A549 (cell line): ENCODE results near the gene DRD3. TPM values are rescaled to one million over a fixed set of nuclear protein-coding genes. Genes with fewer than 3 reads are reported as not detected.

Experiments
- ATAC-seq, 2 experiments: fragments of 200-7000 bp in 1 of 2; fragments of >200 bp in 1 of 2; cut with Nextera tagmentation in 1 of 2; cut with Tn5 transposase in 1 of 2; 3 replicates each; pipeline versions ENCODE4 v1.8.0 to v1.9.1; 2018 to 2020; ENCODE audit warnings: mild to moderate bottlenecking in 1 of 2, moderate library complexity in 1 of 2
- CTCF ChIA-PET: fragments of 300-600 bp; sonication (Branson Sonifier 250); formaldehyde crosslinking; extraction: SDS; loops from one replicate; lab custom pipeline; 2021; ENCODE audit warnings: antibody characterized with exemption, inconsistent platforms; lab: Yijun Ruan, JAX
- POLR2A ChIA-PET: fragments of 350-600 bp; formaldehyde crosslinking; extraction: SDS; loops from one replicate; lab custom pipeline; 2021; ENCODE audit warnings: antibody characterized with exemption, inconsistent platforms; lab: Yijun Ruan, JAX
- DNase-seq, 2 experiments: peaks; one replicate each; pipeline versions ENCODE4 v3.0.0 to v3.0.0-alpha.2; 2011 to 2016; ENCODE audit warnings: low read depth in 1 of 2, low spot score in 1 of 2
- FAIRE-seq: peaks from 2 replicates; lab custom pipeline; 2011; peaks lifted over from hg19 to GRCh38; lab: Jason Lieb, UNC
- H3K27ac ChIP-seq, 2 experiments: fragments of >200 bp; sonication (Bioruptor Twin); formaldehyde crosslinking; 3 replicates each; pipeline ENCODE4 v1.5.1; 2016 to 2017
- H3K4me1 ChIP-seq: fragments of >200 bp; sonication (Bioruptor Twin); formaldehyde crosslinking; 3 replicates; pipeline ENCODE4 v1.6.1; 2016
- H3K4me2 ChIP-seq: fragments of >200 bp; sonication (Bioruptor Twin); formaldehyde crosslinking; 3 replicates; pipeline ENCODE4 v1.6.1; 2016
- H3K4me3 ChIP-seq: fragments of >200 bp; sonication (Bioruptor Twin); formaldehyde crosslinking; 3 replicates; pipeline ENCODE4 v1.5.1; 2016
- H3K9me3 ChIP-seq: fragments of >200 bp; sonication (Bioruptor Twin); formaldehyde crosslinking; 3 replicates; pipeline ENCODE4 v1.6.1; 2016
- CHD2 ChIP-seq: fragments of 150-350 bp; IDR thresholded peaks from 2 replicates; pipeline ENCODE4 v1.6.1; 2014; ENCODE audit warnings: low read length; ENCODE audit not compliant: partially characterized antibody
- CTCF ChIP-seq: fragments of >200 bp; sonication (Bioruptor Twin); formaldehyde crosslinking; IDR thresholded peaks from 3 replicates; pipeline ENCODE4 v1.5.1; 2016
- EHF ChIP-seq: fragments of 250-450 bp; sonication (Bioruptor Pico); IDR thresholded peaks from 2 replicates; pipeline ENCODE4 v1.5.0; 2020; ENCODE audit warnings: mild to moderate bottlenecking
- ELK1 ChIP-seq: fragments of 150-350 bp; IDR thresholded peaks from 2 replicates; pipeline ENCODE4 v1.6.1; 2014; ENCODE audit warnings: low read depth, mild to moderate bottlenecking, low read length
- EP300 ChIP-seq, 2 experiments: fragments of >200 bp; sonication (Bioruptor Twin); formaldehyde crosslinking; IDR thresholded peaks; 2 replicates in 1 of 2; 3 replicates in 1 of 2; pipeline ENCODE4 v1.6.1; 2016 to 2017
- ESRRA ChIP-seq: fragments of 150-350 bp; IDR thresholded peaks from 2 replicates; pipeline ENCODE4 v1.6.1; 2014; ENCODE audit warnings: mild to moderate bottlenecking, low read length, borderline replicate concordance
- FOSL2 ChIP-seq, 2 experiments: fragments of 450-650 bp in 1 of 2; fragments of >200 bp in 1 of 2; sonication (Bioruptor Twin) in 1 of 2; formaldehyde crosslinking; IDR thresholded peaks; 2 replicates each; pipeline versions ENCODE4 v1.5.0 to v1.6.1; 2016 to 2020; ENCODE audit warnings: mild to moderate bottlenecking in 1 of 2, moderate library complexity in 1 of 2
- HDAC2 ChIP-seq: fragments of 200-600 bp; sonication (generic); IDR thresholded peaks from 2 replicates; pipeline ENCODE4 v1.6.1; 2016
- HOXB13 ChIP-seq: fragments of 250-450 bp; sonication (Bioruptor Pico); IDR thresholded peaks from 2 replicates; pipeline ENCODE4 v1.5.0; 2020; ENCODE audit warnings: low read depth, mild to moderate bottlenecking, moderate library complexity
- JUNB ChIP-seq: fragments of >200 bp; sonication (Bioruptor Twin); formaldehyde crosslinking; IDR thresholded peaks from 2 replicates; pipeline ENCODE4 v1.6.1; 2016
- KDM5A ChIP-seq: fragments of 200-600 bp; sonication (generic); IDR thresholded peaks from 2 replicates; pipeline ENCODE4 v1.6.1; 2016; ENCODE audit warnings: antibody characterized with exemption, mild to moderate bottlenecking
- MYC ChIP-seq: IDR thresholded peaks from 2 replicates; pipeline ENCODE4 v1.6.1; 2012; ENCODE audit warnings: mild to moderate bottlenecking, inconsistent platforms, low read length, improper control_type of control experiment, borderline replicate concordance
- NFE2L2 ChIP-seq: fragments of 150-350 bp; conservative IDR thresholded peaks from 2 replicates; pipeline ENCODE4 v1.6.1; 2014; ENCODE audit warnings: low read length
- NPAS2 ChIP-seq: fragments of 250-450 bp; sonication (Bioruptor Pico); IDR thresholded peaks from 2 replicates; pipeline ENCODE4 v1.8.0; 2022; ENCODE audit warnings: mild to moderate bottlenecking, moderate library complexity, borderline replicate concordance
- RAD21 ChIP-seq, 2 experiments: fragments of >200 bp in 1 of 2; sonication (Bioruptor Twin) in 1 of 2; formaldehyde crosslinking in 1 of 2; IDR thresholded peaks in 1 of 2; conservative IDR thresholded peaks in 1 of 2; 2 replicates in 1 of 2; 3 replicates in 1 of 2; pipeline ENCODE4 v1.6.1; 2012 to 2018; ENCODE audit warnings: inconsistent platforms in 1 of 2
- RCOR1 ChIP-seq: fragments of 150-350 bp; IDR thresholded peaks from 2 replicates; pipeline ENCODE4 v1.6.1; 2014; ENCODE audit warnings: antibody characterized with exemption, low read length, low read depth
- SMC3 ChIP-seq: fragments of >200 bp; sonication (Bioruptor Twin); formaldehyde crosslinking; IDR thresholded peaks from 3 replicates; pipeline ENCODE4 v1.6.1; 2018; ENCODE audit warnings: inconsistent platforms
- TFCP2L1 ChIP-seq: fragments of 250-450 bp; sonication (Bioruptor Pico); IDR thresholded peaks from 2 replicates; pipeline ENCODE4 v1.5.0; 2021; ENCODE audit warnings: mild to moderate bottlenecking
- TP53 ChIP-seq: fragments of 250-450 bp; sonication (Bioruptor Pico); IDR thresholded peaks from 2 replicates; pipeline ENCODE4 v1.5.0; 2021; ENCODE audit warnings: mild to moderate bottlenecking, moderate library complexity
- ZFP36 ChIP-seq: fragments of 450-650 bp; IDR thresholded peaks from 2 replicates; pipeline ENCODE4 v1.6.1; 2014; ENCODE audit warnings: borderline replicate concordance; ENCODE audit not compliant: partially characterized antibody
- WGBS: methylation state at CpG from one replicate; pipeline ENCODE4 v1.1.6; 2017; ENCODE audit errors: missing lambda C conversion rate; 5-methylcytosine and 5-hydroxymethylcytosine counted together
- polyA plus RNA-seq, 4 experiments: library from polyadenylated mRNA; depleted of rRNA in 3 of 4; stranded (reverse); fragments of >200 nt; fragmentation: RNase III in 1 of 4; extraction: RNeasy Plus Mini Kit Qiagen cat#74134 plus additional on column Dnase treatment in 1 of 4; gene quantifications; 2 replicates in 3 of 4; 3 replicates in 1 of 4; pipeline ENCODE4 v1.2.3, GENCODE V29; 2011 to 2017
- TF ChIP-seq, protein P1 (sequence below): fragments of 250-450 bp; sonication (Bioruptor Pico); IDR thresholded peaks from 2 replicates; pipeline ENCODE4 v1.5.0; 2021; ENCODE audit warnings: mild to moderate bottlenecking, moderate library complexity, borderline replicate concordance

The DRD3 gene
- polyA plus RNA-seq, 2 of the 4 experiments (the other 2 are of a cell fraction), result not detected

DNA sequence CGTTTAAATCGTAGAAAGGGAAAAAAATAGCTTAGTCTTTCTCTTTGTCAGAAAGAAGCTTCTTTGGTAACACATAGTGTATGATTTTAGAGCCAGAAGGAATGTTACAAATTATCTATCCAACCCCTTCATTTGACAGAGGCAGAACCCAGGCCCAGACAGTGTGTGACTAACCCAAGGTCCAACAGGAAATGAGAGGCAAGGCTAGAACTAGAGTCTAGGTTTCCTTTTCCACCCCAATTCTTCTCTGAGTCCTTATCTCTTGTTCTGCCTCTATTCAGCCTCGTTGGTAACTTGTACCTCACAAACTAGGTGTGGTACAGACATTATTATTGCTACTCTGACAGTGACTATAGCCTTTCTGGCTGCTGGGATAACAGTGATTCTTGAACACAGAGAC is 83.1 kb downstream of the DRD3 start:
- H3K4me1 ChIP-seq, result no peaks in the 10 kb centered on the region
- no peaks in the 10 kb centered on the region for H3K9me3 ChIP-seq
- POLR2A ChIA-PET, result no interaction called here
- CTCF ChIA-PET, result interaction anchor here (1.1 to 1.6 kb wide), 2 partner anchors 9 to 251 kb away, joined by 3 to 4 read pairs; no protein-coding TSS in a partner anchor
- 60% methylated on average over 3 of the region's 3 CpGs for WGBS
- no peak overlapping the region for H3K4me2 ChIP-seq
- no peak overlapping the region for H3K4me3 ChIP-seq
- no peak overlapping the region for H3K27ac ChIP-seq
- TF ChIP-seq HDAC2, result no peak
- no peak for TF ChIP-seq CTCF
- no peak for TF ChIP-seq CHD2
- TF ChIP-seq EHF (CRISPR knock-in tag), result no peak
- TF ChIP-seq KDM5A, result no peak
- TF ChIP-seq ZFP36, result no peak
- TF ChIP-seq SMC3, result no peak
- TF ChIP-seq ELK1, result no peak
- TF ChIP-seq RCOR1, result no peak
- no peak for TF ChIP-seq EP300 (IDR thresholded peaks at IDR 0.05)
- TF ChIP-seq MYC, result no peak
- TF ChIP-seq TP53 (CRISPR knock-in tag), result no peak
- TF ChIP-seq FOSL2 (IDR thresholded peaks at IDR 0.05), result no peak
- TF ChIP-seq FOSL2 (CRISPR knock-in tag; IDR thresholded peaks at IDR 0.05), result no peak
- TF ChIP-seq, protein P1, sequence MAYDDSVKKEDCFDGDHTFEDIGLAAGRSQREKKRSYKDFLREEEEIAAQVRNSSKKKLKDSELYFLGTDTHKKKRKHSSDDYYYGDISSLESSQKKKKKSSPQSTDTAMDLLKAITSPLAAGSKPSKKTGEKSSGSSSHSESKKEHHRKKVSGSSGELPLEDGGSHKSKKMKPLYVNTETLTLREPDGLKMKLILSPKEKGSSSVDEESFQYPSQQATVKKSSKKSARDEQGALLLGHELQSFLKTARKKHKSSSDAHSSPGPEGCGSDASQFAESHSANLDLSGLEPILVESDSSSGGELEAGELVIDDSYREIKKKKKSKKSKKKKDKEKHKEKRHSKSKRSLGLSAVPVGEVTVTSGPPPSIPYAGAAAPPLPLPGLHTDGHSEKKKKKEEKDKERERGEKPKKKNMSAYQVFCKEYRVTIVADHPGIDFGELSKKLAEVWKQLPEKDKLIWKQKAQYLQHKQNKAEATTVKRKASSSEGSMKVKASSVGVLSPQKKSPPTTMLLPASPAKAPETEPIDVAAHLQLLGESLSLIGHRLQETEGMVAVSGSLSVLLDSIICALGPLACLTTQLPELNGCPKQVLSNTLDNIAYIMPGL (CRISPR knock-in tag), result no peak
- FAIRE-seq, result no peak
- DNase-seq, result no peak
- no peak for ATAC-seq

DNA sequence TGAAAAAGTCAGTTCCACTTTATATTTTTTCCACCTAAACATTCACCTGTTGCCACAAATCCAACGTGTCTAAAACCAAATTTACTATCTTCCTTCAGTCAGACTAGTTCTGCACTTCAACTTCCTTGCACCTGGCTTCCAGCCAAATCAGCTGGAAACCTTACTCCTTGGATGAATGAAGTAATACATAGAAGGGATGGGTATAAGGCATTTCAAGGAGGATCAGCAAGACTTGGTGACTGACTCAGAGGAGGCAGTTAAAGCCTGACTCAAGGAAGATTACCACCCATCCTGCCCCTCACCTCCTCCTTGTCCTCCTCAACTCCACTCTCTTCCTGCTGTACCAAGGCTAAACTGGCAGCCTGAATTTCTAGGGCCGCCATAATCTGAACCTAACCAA is 85.3 kb downstream of the DRD3 start:
- H3K9me3 ChIP-seq, result no peaks in the 10 kb centered on the region
- POLR2A ChIA-PET, result no interaction called here
- H3K4me2 ChIP-seq, result no peak overlapping the region
- WGBS, result 49% methylated on average over 2 of the region's 2 CpGs
- DNase-seq, result peak; percentile 30 to 58
- TF ChIP-seq MYC, result no peak
- no peak for TF ChIP-seq ESRRA
- TF ChIP-seq HOXB13 (CRISPR knock-in tag), result no peak
- TF ChIP-seq RAD21 (conservative IDR thresholded peaks at IDR 0.05 in 1 of 2, IDR thresholded peaks at IDR 0.05 in 1 of 2), result no peak
- TF ChIP-seq, all 56 proteins: peak for 0
- no peak for FAIRE-seq
- H3K4me1 ChIP-seq, result no peaks in the 10 kb centered on the region
- no peak overlapping the region for H3K4me3 ChIP-seq
- ATAC-seq, result peak; percentile 71 to 79; a peak in 5 of 6 replicates
- CTCF ChIA-PET, result no interaction called here
- no peak overlapping the region for H3K27ac ChIP-seq

GRCh38 chr3:114093016-114093380 is 85.9 kb downstream of the DRD3 start:
- no peak for DNase-seq
- Histone ChIP-seq H3K27ac (no peak overlapping the region), H3K4me2 (no peak overlapping the region), H3K4me1 (no peaks in the 10 kb centered on the region), H3K9me3 (no peaks in the 10 kb centered on the region), H3K4me3 (no peak overlapping the region)
- no peak for ATAC-seq
- ChIA-PET CTCF (no interaction called here), POLR2A (no interaction called here)
- 42% methylated on average over 3 of the region's 3 CpGs for WGBS
- no peak for FAIRE-seq
- TF ChIP-seq NPAS2 (CRISPR knock-in tag), result no peak
- TF ChIP-seq NFE2L2, result no peak
- no peak for TF ChIP-seq TFCP2L1
- TF ChIP-seq JUNB, result no peak
